CD4-positive, alpha-beta T cell treated with Interferon gamma for 1 hour (primary cell): Measurements from ENCODE around the gene C10orf62.
"Not testable (repeated sequence)": the region's sequence is repeated elsewhere in the genome, so short reads cannot be mapped to it uniquely, and the experiment has no call there.

Experiments
- DNase-seq: peaks from one replicate; pipeline ENCODE4 v3.0.0-alpha.2; 2020

Gene C10orf62

DNA sequence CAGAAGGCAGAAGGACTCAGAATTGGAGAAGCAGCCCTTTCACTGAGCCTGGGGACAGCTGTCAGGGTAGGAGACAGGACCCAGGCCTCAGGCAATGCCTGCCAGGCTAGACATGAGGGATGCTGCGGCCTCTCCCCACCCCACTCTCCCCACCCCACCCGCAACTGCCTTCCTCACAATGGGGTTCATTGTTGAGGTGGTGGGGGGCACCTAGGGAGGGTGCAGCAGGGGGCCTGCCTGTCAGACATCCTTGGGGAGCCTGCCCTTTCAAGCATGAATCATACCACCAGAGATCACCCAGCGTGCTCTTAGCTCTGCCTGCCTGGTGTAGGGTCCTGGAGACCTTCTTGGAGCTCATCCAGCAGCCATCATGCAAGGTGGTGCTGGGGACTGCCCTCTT is at the start of gene C10orf62:
TSS of gene C10orf62 (plus strand) at position 243 of the 400 bp plus-strand sequence. CDS start 177 bp downstream, outside the sequence.
- DNase-seq, result no peak

GRCh38 chr10:97540669-97541500 is 48.6 kb upstream of the C10orf62 start:
- no peak for DNase-seq

DNA sequence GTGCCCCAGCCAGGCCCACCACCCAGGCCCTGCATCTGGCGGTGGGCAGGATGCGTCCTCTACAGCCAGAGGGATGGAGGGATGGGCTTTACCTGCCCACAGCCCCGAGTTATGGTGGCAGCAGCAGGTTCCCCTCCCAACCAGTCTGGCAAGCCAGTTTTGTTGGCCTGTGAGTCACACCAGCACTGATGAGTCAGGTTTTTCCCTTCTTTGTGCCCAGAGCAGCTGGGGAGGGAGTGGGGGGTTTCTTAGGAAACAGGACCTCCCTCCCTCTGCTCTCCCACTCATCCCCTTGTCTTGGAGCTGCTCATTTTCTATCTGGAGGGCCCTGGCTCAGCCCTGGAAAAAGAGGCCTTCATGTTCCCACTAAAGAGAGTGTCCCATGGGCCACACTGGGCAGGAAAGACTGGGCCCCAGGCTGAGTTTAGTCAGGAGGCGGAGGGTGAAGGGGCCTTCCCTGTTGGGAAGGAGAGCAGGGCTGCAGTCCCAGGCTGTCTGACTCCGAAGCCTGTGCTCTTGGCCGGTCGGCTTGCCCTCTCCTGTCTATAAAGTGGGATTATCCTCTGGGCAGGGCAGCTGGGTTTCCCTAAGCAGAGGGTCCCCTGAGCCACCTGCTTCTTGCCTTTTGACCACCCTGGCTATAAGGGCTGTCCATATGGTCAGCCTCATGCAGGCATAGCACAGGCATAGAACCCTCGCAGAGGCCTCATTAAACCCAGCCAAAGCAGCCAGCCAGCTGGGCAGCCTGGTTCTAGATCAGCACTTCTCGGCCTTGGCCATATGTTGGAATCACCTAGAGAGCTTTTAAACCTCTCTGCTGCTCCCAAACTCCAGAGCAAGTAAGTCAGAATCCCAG is 47.1 kb upstream of the C10orf62 start:
- DNase-seq, result peak; percentile 37

- DNase-seq, result peak; percentile 60
Observed at GRCh38 chr10:97543025-97543546, 46.4 kb upstream of the C10orf62 start.

- no peak for DNase-seq
Observed at GRCh38 chr10:97546456-97547270, 42.9 kb upstream of the C10orf62 start.

DNA sequence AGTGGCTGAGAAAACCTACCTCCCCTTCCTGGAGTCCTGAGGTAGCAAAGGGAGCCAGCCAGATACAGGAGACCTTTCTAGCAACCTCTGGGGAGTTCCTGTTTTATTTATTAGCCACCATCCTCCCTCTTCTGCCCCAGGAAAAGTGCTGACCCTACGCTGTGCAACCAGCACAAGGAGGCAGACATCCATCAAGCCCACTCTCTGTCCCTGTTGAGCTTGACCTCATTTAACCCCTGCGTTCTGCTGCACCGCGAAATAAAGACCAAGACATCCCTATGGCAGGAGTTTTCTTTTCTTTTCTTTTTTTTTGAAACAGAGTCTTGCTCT is 42.3 kb upstream of the C10orf62 start:
- DNase-seq, result no peak

DNA sequence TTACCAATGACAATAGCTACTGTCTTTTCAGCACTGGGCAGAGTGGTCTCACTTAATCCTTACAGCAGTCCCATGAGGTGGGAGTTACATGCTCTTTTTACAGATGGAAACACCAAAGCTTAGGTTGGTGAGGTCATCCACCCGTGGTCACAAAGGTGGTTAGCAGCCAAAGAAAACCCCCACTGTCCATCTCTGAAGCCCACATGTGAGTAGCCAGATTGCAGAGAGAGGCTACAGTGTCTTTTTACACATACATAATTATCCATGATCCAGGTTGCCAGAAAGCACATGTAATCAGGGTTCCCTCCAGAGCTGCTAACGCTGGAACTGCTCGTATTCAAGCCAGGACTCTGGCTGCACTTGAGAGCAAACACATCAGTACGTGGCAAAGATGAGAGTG is 41.6 kb upstream of the C10orf62 start:
- DNase-seq, result no peak

DNA sequence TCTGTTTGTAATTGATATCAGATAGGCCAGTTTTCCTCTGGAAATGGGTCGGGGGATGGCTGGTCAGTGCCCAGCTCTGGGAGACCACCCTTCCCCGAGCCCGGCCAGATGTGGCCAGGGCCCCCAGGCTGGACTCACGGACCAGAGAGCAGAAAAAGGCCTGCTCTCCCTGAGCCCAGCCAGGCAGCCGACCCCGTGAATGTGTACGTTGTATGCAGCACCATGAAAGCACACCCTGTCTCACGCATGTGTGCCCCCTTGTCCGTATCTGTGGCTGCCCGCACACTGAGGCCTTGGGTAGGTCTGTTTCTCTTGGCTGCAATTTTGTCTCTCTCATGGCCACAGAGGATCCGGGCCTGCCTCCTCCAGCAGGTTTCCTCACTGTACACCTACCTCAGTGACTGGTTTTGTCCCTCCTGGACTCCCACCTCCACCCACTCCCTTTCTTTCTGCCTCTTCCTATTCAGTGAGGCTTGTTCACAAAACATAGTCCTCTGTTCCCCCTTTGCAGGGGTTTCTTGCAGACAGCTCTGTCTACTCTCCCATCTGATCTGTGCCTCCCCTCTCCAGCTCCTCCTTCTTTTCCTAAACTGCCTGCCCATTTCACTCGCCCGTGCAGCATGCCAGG is 40.6 kb upstream of the C10orf62 start:
- DNase-seq, result no peak

DNA sequence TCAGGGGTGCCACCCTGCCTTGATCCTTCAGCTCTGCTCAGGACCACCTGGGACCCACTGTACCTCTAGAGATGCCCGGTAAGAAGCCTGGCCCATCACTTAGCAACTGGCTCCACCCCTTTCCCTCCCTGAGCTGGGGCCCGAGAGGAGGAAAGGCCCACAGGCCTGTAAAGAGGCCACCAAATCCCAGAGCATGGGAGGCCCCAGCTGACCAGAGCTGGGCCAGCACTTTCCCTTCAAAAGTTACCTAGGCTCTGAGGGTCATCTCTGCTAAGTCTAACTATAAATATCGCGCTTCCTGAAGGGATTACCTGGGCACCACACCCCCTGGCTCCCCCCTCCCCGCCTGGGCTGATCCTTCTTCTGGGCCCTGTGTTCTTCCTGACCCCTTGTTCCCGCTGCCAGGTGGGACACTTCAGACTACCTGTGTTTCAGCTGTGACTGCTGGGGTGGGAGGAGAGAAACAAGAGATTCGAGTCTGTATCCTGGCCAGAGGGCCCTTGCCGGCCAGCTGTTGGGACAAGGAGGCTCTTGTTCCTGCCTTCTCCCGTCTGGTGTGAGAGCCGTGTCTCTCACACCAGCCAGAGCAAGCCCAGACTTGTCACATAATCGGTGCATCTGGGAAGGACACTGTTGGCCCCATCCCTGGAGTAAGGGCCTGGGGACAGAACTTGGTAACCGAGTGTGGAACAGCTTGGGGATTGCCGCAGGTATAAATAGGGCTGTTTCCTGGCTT is 39.8 kb upstream of the C10orf62 start:
- DNase-seq, result no peak

DNA sequence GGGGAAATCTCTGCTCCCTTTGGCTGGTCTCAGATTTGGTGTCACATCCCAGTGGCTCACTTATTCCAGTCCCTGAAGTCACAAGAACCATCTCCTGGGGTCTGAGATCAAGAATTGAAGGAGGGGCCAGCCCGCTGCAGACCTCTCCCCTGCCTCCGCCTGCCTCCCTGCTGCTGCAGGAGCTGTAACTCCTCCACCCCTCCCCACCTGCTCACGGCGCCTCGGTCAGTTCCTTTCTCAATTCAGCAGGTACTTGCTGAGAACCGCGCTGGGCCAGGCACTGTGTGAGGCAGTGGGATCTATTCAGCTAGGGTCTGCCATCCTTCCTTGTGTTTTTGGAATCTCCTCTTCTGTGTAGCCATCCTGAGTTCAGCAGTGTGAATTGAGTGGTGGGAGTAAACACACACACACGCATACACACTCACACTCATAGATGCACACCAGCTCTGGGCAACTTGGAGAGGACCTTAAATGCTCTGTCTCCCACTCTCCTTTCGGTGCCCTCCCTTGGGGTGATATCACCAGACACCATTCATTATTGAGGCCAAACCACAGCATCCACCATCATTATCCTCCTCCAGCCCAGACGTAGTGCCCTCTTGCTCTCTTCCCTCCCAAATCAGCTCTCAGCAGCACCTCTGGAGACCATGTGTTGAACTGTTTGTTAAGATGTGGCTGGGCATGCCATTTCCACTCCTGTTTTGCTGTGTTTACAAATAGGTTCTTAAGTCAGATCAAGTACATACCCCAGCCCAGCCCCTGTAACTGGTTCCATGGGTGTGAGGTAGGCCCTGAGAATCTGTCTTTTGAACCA is 39.0 kb upstream of the C10orf62 start:
- no peak for DNase-seq

GRCh38 chr10:97551271-97551670 is 38.2 kb upstream of the C10orf62 start:
- no peak for DNase-seq

- DNase-seq, result peak; percentile 51
Observed at GRCh38 chr10:97553575-97554031, 35.9 kb upstream of the C10orf62 start.

DNA sequence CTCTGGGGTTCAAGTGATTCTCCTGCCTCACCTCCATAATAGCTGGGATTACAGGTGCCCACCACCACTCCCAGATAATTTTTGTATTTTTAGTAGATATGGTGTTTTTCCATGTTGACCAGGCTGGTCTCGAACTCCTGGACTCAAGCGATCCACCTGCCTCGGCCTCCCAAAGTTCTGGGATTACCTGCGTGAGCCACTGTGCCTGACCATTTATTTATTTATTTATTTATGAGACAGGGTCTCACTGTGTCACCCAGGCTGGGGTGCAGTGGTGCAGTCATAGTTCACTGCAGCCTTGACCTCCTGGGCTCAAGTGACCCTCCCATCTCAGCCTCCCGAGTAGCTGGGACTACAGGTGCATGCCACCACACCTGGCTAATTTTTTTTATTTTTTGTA is 35.2 kb upstream of the C10orf62 start:
- not testable (repeated sequence) for DNase-seq

- DNase-seq, result not testable (repeated sequence)
Observed at GRCh38 chr10:97555541-97555940, 34.0 kb upstream of the C10orf62 start.

DNA sequence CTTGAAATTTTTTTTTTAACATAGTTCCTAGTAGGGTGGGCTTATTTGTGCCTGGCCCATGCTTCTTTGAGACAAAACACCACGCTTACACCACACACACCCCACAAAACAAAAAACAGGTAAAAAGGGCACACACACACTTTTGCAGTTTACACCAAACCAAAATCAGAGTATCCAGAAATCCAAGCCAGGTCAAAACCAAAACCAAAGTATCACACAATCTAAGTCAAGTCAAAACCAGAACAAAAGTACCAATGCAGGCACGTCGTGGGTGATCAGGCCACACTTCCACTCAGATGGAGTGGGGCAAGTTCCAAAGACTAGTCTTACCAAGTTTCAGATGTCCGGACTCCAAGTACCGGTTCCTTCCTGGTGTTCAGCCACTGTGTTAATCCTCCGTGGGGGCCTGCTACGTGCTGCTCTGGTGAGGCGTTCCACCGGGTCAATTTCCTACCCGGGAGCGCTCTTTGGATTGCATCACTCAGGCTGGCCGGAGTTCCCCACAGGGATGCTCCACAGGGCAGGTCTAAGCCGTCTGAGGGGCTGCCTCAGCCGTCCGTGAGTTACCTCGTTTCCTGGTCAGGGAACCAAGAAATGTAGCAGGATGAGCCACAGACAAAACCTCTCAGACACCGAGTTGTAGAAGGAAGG is 28.7 kb upstream of the C10orf62 start:
- DNase-seq, result not testable (repeated sequence)

DNA sequence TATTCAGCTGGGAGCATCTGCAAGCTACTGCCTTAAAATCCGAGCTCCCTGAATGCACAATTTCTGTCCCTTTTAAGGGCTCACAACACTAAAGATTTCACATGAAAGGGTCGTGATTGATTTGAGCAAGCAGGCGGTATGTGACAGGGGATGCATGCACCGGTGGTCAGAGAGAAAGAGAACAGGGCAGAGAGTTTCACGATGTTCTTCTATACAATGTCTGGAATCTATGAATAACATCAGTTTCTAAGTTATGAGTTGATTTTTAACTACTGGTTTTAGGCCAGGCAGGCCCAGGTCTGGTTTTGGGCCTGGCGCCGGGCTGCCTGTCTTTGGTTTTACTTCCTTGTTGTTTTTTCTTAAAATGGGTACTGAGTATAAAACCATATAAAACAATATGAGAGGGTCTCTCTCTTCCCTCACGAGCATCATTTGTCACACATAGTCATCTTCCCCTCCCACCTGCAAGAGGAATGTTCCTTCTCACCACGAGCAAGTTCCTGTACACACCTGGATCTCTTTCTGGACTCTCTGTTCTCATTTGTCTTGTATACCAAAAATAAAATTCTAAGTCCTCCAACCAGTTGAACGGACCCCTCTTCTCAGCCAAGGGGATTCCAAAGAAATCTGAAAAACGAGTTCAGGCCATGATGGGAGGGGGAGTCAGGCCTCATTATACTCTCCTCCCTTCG is 28.0 kb upstream of the C10orf62 start:
- DNase-seq, result not testable (repeated sequence)

DNA sequence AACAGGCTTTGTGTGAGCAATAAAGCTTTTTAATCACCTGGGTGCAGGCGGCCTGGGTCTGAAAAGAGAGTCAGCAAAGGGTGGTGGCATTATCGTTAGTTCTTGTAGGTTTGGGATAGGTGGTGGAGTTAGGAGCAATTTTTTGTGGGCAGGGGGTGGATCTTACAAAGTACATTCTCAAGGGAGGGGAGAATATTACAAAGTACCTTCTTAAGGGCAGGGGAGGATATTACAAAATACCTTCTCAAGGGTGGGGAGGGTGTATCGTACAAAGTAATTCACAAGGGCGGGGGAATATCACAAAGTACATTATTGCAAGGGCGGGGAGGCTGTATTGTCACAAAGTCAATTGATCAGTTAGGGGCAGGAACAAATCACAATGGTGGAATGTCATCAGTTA is 27.2 kb upstream of the C10orf62 start:
- not testable (repeated sequence) for DNase-seq

- no peak for DNase-seq
Observed at GRCh38 chr10:97563337-97563736, 26.2 kb upstream of the C10orf62 start.

- no peak for DNase-seq
Observed at GRCh38 chr10:97564776-97565175, 24.7 kb upstream of the C10orf62 start.
